H9 (cell line): ENCODE measurements around the gene ITGB6. TPM values are rescaled to one million over a fixed set of nuclear protein-coding genes. Genes with fewer than 3 reads are reported as not detected.

ENCODE experiments used
- DNase-seq: peaks from one replicate; pipeline ENCODE4 v3.0.0-alpha.2; 2017
- H2AFZ ChIP-seq: one replicate; pipeline ENCODE4 v1.6.1; 2013; ENCODE audit warnings: mild to moderate bottlenecking, low read length, control low read depth, moderate library complexity
- H2AK5ac ChIP-seq: 2 replicates; pipeline ENCODE4 v1.6.1; 2013; ENCODE audit warnings: low read length, control low read depth, mixed read lengths; ENCODE audit not compliant: insufficient read length
- H2BK120ac ChIP-seq: one replicate; pipeline ENCODE4 v1.6.1; 2013; ENCODE audit warnings: low read depth, mild to moderate bottlenecking, low read length, control low read depth, inconsistent platforms; ENCODE audit not compliant: poor library complexity, severe bottlenecking
- H2BK12ac ChIP-seq: 2 replicates; pipeline ENCODE4 v1.6.1; 2013; ENCODE audit warnings: low read length, control low read depth, mixed read lengths, low read depth; ENCODE audit not compliant: insufficient read length
- H2BK15ac ChIP-seq: 2 replicates; pipeline ENCODE4 v1.6.1; 2013; ENCODE audit warnings: low read depth, low read length, control low read depth
- H2BK20ac ChIP-seq: one replicate; pipeline ENCODE4 v1.6.1; 2013; ENCODE audit warnings: low read depth, mild to moderate bottlenecking, low read length, control low read depth, inconsistent platforms; ENCODE audit not compliant: poor library complexity, severe bottlenecking
- H2BK5ac ChIP-seq: 2 replicates; pipeline ENCODE4 v1.6.1; 2013; ENCODE audit warnings: low read length, control low read depth, mixed read lengths; ENCODE audit not compliant: insufficient read length
- H3K14ac ChIP-seq: 2 replicates; pipeline ENCODE4 v1.6.1; 2013; ENCODE audit warnings: low read length, control low read depth; ENCODE audit not compliant: insufficient read depth
- H3K18ac ChIP-seq: 2 replicates; pipeline ENCODE4 v1.6.1; 2013; ENCODE audit warnings: low read depth, mild to moderate bottlenecking, mixed read lengths, low read length, control low read depth; ENCODE audit not compliant: insufficient read length
- H3K23ac ChIP-seq: 2 replicates; pipeline ENCODE4 v1.6.1; 2013; ENCODE audit warnings: low read length, control low read depth, mixed read lengths, low read depth; ENCODE audit not compliant: insufficient read length
- H3K23me2 ChIP-seq: 2 replicates; pipeline ENCODE4 v1.6.1; 2013; ENCODE audit warnings: low read depth, mild to moderate bottlenecking, mixed read lengths, low read length, control low read depth; ENCODE audit not compliant: insufficient read length, poor library complexity, severe bottlenecking
- H3K27ac ChIP-seq: 2 replicates; pipeline ENCODE4 v1.5.1; 2013; ENCODE audit warnings: low read length, control low read depth, mixed read lengths, low read depth; ENCODE audit not compliant: insufficient read length
- H3K27me3 ChIP-seq: 2 replicates; pipeline ENCODE4 v1.6.1; 2013; ENCODE audit warnings: low read length, control low read depth, inconsistent platforms; ENCODE audit not compliant: insufficient read depth
- H3K4ac ChIP-seq: 2 replicates; pipeline ENCODE4 v1.6.1; 2013; ENCODE audit warnings: low read depth, mild to moderate bottlenecking, control low read depth, inconsistent platforms, low read length, moderate library complexity
- H3K4me1 ChIP-seq: 2 replicates; pipeline ENCODE4 v1.6.1; 2013; ENCODE audit warnings: low read length, control low read depth, inconsistent platforms; ENCODE audit not compliant: insufficient read depth
- H3K4me2 ChIP-seq: 2 replicates; pipeline ENCODE4 v1.6.1; 2013; ENCODE audit warnings: low read length, control low read depth, mixed read lengths; ENCODE audit not compliant: insufficient read length, insufficient read depth
- H3K56ac ChIP-seq: 2 replicates; pipeline ENCODE4 v1.6.1; 2013; ENCODE audit warnings: low read depth, mild to moderate bottlenecking, mixed read lengths, low read length, control low read depth; ENCODE audit not compliant: insufficient read length
- H3K79me1 ChIP-seq: 2 replicates; pipeline ENCODE4 v1.6.1; 2013; ENCODE audit warnings: low read depth, mild to moderate bottlenecking, moderate library complexity, low read length, control low read depth, inconsistent platforms; ENCODE audit not compliant: insufficient read depth, poor library complexity, severe bottlenecking
- H3K79me2 ChIP-seq: 2 replicates; pipeline ENCODE4 v1.6.1; 2013; ENCODE audit warnings: low read length, control low read depth, inconsistent platforms; ENCODE audit not compliant: insufficient read depth
- H3K9ac ChIP-seq: 2 replicates; pipeline ENCODE4 v1.6.1; 2013; ENCODE audit warnings: low read length, control low read depth, mixed read lengths; ENCODE audit not compliant: insufficient read length; ENCODE audit errors: extremely low read depth
- H3K9me3 ChIP-seq: one replicate; pipeline ENCODE4 v1.6.1; 2013; ENCODE audit warnings: low read depth, low read length, inconsistent platforms; ENCODE audit not compliant: control insufficient read depth
- H3T11ph ChIP-seq: one replicate; pipeline ENCODE4 v1.6.1; 2013; ENCODE audit warnings: mild to moderate bottlenecking, low read length, control low read depth, inconsistent platforms
- H4K20me1 ChIP-seq: one replicate; pipeline ENCODE4 v1.6.1; 2013; ENCODE audit not compliant: control insufficient read depth, insufficient read length, insufficient read depth
- H4K5ac ChIP-seq: 2 replicates; pipeline ENCODE4 v1.6.1; 2013; ENCODE audit warnings: low read depth, mild to moderate bottlenecking, mixed read lengths, low read length, control low read depth; ENCODE audit not compliant: insufficient read length
- H4K8ac ChIP-seq: replicated peaks from 2 replicates; pipeline ENCODE4 v1.6.1; 2013; ENCODE audit warnings: low read length, control low read depth, mixed read lengths, low read depth; ENCODE audit not compliant: insufficient read length
- H4K91ac ChIP-seq: 2 replicates; pipeline ENCODE4 v1.6.1; 2013; ENCODE audit warnings: low read depth, mild to moderate bottlenecking, moderate library complexity, mixed read lengths, low read length, control low read depth; ENCODE audit not compliant: insufficient read length
- H3K27ac Mint-ChIP-seq, 3 experiments: 2 replicates in 2 of 3; 3 replicates in 1 of 3; pipeline ENCODE4 v1.8.0; 2020 to 2021; ENCODE audit warnings: mixed read lengths in 3 of 3, mild to moderate bottlenecking in 1 of 3, moderate library complexity in 1 of 3
- H3K27me3 Mint-ChIP-seq: 2 replicates; pipeline ENCODE4 v1.8.0; 2021; ENCODE audit warnings: low read depth, mild to moderate bottlenecking, moderate library complexity, mixed read lengths
- H3K36me3 Mint-ChIP-seq, 3 experiments: 2 replicates in 2 of 3; 3 replicates in 1 of 3; pipeline ENCODE4 v1.8.0; 2020 to 2021; ENCODE audit warnings: low read depth in 3 of 3, mixed read lengths in 3 of 3; ENCODE audit not compliant: insufficient read depth in 1 of 3
- H3K4me1 Mint-ChIP-seq, 2 experiments: 2 replicates each; pipeline ENCODE4 v1.8.0; 2020; ENCODE audit warnings: mixed read lengths in 2 of 2
- H3K4me3 Mint-ChIP-seq, 2 experiments: 2 replicates in 1 of 2; 3 replicates in 1 of 2; pipeline ENCODE4 v1.8.0; 2020 to 2021; ENCODE audit warnings: mild to moderate bottlenecking in 2 of 2, mixed read lengths in 2 of 2, moderate library complexity in 1 of 2
- H3K9me3 Mint-ChIP-seq, 2 experiments: 2 replicates in 1 of 2; 3 replicates in 1 of 2; pipeline ENCODE4 v1.8.0; 2020; ENCODE audit warnings: mild to moderate bottlenecking in 2 of 2, mixed read lengths in 2 of 2, moderate library complexity in 1 of 2
- total RNA-seq: library from RNA; stranded (reverse); gene quantifications from 2 replicates; pipeline ENCODE4 v1.2.1, GENCODE V29; 2021
- TF ChIP-seq, protein P1 (sequence below): fragments of 200-600 bp; sonication (generic); conservative IDR thresholded peaks from 3 replicates; pipeline ENCODE4 v1.8.0; 2021; ENCODE audit warnings: antibody characterized with exemption, mild to moderate bottlenecking

Gene ITGB6
- total RNA-seq, 1 experiment from 2014 or later, result not detected

DNA sequence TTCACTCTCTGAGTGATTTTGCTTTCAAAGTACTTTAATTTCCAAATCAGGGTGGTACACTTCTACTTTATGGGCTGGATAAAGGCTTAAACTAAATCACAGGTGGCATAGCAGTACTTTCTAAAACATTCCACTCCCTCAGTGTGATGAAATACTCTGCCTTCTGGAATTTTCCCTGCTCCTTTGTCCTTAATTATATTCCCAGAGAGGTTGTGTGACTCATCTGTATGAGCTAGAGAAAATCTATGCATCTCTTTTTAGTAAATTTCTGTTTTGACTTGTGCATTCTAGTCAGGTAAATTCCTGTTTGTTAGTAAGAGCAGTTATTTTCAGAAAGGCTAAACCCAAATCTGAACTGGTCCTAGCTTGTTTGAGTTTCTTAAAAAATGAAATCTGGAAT is 108.7 kb downstream of the ITGB6 start:
- Histone ChIP-seq H3K79me2 (no peaks in the 10 kb centered on the region), H3K9ac (no peak overlapping the region), H3T11ph (no peak overlapping the region), H4K91ac (no peak overlapping the region), H3K14ac (no peak overlapping the region), H3K23me2 (no peaks in the 10 kb centered on the region), H3K79me1 (no peaks in the 10 kb centered on the region), H3K4me1 (no peaks in the 10 kb centered on the region), H2BK12ac (no peak overlapping the region), H2BK20ac (no peak overlapping the region), H3K4ac (no peak overlapping the region), H3K9me3 (peaks cover 31% of the 10 kb centered on the region), H3K23ac (no peak overlapping the region), H4K8ac (no peak overlapping the region), H2AFZ (no peak overlapping the region), H3K27me3 (no peaks in the 10 kb centered on the region), H4K5ac (no peak overlapping the region), H2AK5ac (no peak overlapping the region), H2BK15ac (no peak overlapping the region), H2BK120ac (no peak overlapping the region), H2BK5ac (no peak overlapping the region), H3K27ac (no peak overlapping the region), H3K4me2 (no peak overlapping the region), H3K18ac (no peak overlapping the region), H3K56ac (no peak overlapping the region), H4K20me1 (no peaks in the 10 kb centered on the region)
- no peak for DNase-seq
- H3K27ac Mint-ChIP-seq, result no peak overlapping the region
- no peaks in the 10 kb centered on the region for H3K4me1 Mint-ChIP-seq
- no peak overlapping the region for H3K4me3 Mint-ChIP-seq
- H3K9me3 Mint-ChIP-seq, result peaks cover 72 to 75% of the 10 kb centered on the region in 2 experiments
- TF ChIP-seq, protein P1, sequence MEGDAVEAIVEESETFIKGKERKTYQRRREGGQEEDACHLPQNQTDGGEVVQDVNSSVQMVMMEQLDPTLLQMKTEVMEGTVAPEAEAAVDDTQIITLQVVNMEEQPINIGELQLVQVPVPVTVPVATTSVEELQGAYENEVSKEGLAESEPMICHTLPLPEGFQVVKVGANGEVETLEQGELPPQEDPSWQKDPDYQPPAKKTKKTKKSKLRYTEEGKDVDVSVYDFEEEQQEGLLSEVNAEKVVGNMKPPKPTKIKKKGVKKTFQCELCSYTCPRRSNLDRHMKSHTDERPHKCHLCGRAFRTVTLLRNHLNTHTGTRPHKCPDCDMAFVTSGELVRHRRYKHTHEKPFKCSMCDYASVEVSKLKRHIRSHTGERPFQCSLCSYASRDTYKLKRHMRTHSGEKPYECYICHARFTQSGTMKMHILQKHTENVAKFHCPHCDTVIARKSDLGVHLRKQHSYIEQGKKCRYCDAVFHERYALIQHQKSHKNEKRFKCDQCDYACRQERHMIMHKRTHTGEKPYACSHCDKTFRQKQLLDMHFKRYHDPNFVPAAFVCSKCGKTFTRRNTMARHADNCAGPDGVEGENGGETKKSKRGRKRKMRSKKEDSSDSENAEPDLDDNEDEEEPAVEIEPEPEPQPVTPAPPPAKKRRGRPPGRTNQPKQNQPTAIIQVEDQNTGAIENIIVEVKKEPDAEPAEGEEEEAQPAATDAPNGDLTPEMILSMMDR, result no peak
- peaks cover 33 to 61% (median 48%) of the 10 kb centered on the region in 3 experiments for H3K36me3 Mint-ChIP-seq
- H3K27me3 Mint-ChIP-seq, result peaks cover 5% of the 10 kb centered on the region
